ENCODE data around the gene RPP38.

Gene RPP38

GRCh38 chr10:15137036-15137359 is 39.8 kb downstream of the RPP38 start:
- DNase-seq (ENCODE audit: low read depth in 2 of 2): peak; percentile 25 to 31
- no peak for TF ChIP-seq CTCF (IDR thresholded peaks at IDR 0.05; ENCODE audit: low read depth, low read length)
- H3K4me3 ChIP-seq (replicated peaks in 1 of 2; ENCODE audit: low read depth in 2 of 2, low read length in 2 of 2): no peak overlapping the region

- peak; percentile 30 to 46 for DNase-seq (ENCODE audit: low read depth in 2 of 2)
- no peak for TF ChIP-seq CTCF (IDR thresholded peaks at IDR 0.05; ENCODE audit: low read depth, low read length)
- H3K4me3 ChIP-seq (replicated peaks in 1 of 2; ENCODE audit: low read depth in 2 of 2, low read length in 2 of 2): no peak overlapping the region
Observed at GRCh38 chr10:15137636-15138035, 40.5 kb downstream of the RPP38 start.

GRCh38 chr10:15140698-15141097 is 43.5 kb downstream of the RPP38 start:
- DNase-seq (ENCODE audit: low read depth in 2 of 2): no peak
- no peak overlapping the region for H3K4me3 ChIP-seq (replicated peaks in 1 of 2; ENCODE audit: low read depth in 2 of 2, low read length in 2 of 2)

GRCh38 chr10:15141136-15142054 is 44.2 kb downstream of the RPP38 start:
- H3K4me3 ChIP-seq (replicated peaks in 1 of 2; ENCODE audit: low read depth in 2 of 2, low read length in 2 of 2): no peak overlapping the region
- no peak for TF ChIP-seq CTCF (IDR thresholded peaks at IDR 0.05; ENCODE audit: low read depth, low read length)
- DNase-seq (ENCODE audit: low read depth in 2 of 2): peak in 1 of 2 donors; percentile 36

More at GRCh38 chr10:15140698-15141097, 43.5 kb downstream of the RPP38 start:
- no peak for TF ChIP-seq CTCF (IDR thresholded peaks at IDR 0.05; ENCODE audit: low read depth, low read length)

- TF ChIP-seq CTCF (IDR thresholded peaks at IDR 0.05; ENCODE audit: low read depth, low read length): no peak
- no peak overlapping the region for H3K4me3 ChIP-seq (replicated peaks in 1 of 2; ENCODE audit: low read depth in 2 of 2, low read length in 2 of 2)
- peak in 1 of 2 donors; percentile 85 for DNase-seq (ENCODE audit: low read depth in 2 of 2)
Observed at GRCh38 chr10:15144788-15145187, 47.6 kb downstream of the RPP38 start.

- no peak for DNase-seq (ENCODE audit: low read depth in 2 of 2)
- no peak for TF ChIP-seq CTCF (IDR thresholded peaks at IDR 0.05; ENCODE audit: low read depth, low read length)
- H3K4me3 ChIP-seq (replicated peaks in 1 of 2; ENCODE audit: low read depth in 2 of 2, low read length in 2 of 2): no peak overlapping the region
Observed at GRCh38 chr10:15146366-15146765, 49.2 kb downstream of the RPP38 start.
